ENCODE data around the gene GNRHR.

The GNRHR gene

GRCh38 chr4:67700116-67700737 lies 54.0 kb downstream of the GNRHR start:
- DNase-seq (ENCODE audit: low spot score): no peak

GRCh38 chr4:67699603-67700002 lies 54.6 kb downstream of the GNRHR start:
- DNase-seq (ENCODE audit: low spot score): no peak

GRCh38 chr4:67697860-67698687 lies 56.1 kb downstream of the GNRHR start:
- DNase-seq (ENCODE audit: low spot score): no peak

GRCh38 chr4:67696061-67696460 lies 58.1 kb downstream of the GNRHR start:
- DNase-seq (ENCODE audit: low spot score): no peak

- no peak for DNase-seq (ENCODE audit: low spot score)
These were observed 59.5 kb downstream of the GNRHR start for GRCh38 chr4:67694662-67695061.

- DNase-seq (ENCODE audit: low spot score): no peak
These were observed 62.9 kb downstream of the GNRHR start for GRCh38 chr4:67691328-67691727.

Data from COLO829 (cell line).